HEK293 (cell line): ENCODE data around the gene STIP1.

ENCODE experiments used
- CTCF ChIA-PET: fragments of 350-600 bp; formaldehyde crosslinking; extraction: SDS; loops from one replicate; lab custom pipeline; 2021; ENCODE audit warnings: antibody characterized with exemption; lab: Yijun Ruan, JAX
- POLR2A ChIA-PET: fragments of 300-600 bp; formaldehyde crosslinking; extraction: SDS; loops from one replicate; lab custom pipeline; 2020; ENCODE audit warnings: antibody characterized with exemption, inconsistent platforms; lab: Yijun Ruan, JAX
- H3K27ac ChIP-seq: fragments of 200-500 bp; sonication (Bioruptor generic); 2 replicates; pipeline ENCODE4 v1.5.1; 2014; ENCODE audit warnings: low read depth, low read length, control low read depth, inconsistent platforms; ENCODE audit errors: extremely low read depth
- H3K36me3 ChIP-seq, 2 experiments: fragments of 200-500 bp in 1 of 2; sonication (Bioruptor generic) in 1 of 2; 1 replicate in 1 of 2; 2 replicates in 1 of 2; pipeline ENCODE4 v1.5.1; 2014 to 2017; ENCODE audit warnings: inconsistent platforms in 2 of 2, low read length in 2 of 2; ENCODE audit not compliant: control insufficient read depth in 2 of 2, insufficient read depth in 1 of 2
- H3K4me1 ChIP-seq: fragments of 200-500 bp; sonication (Bioruptor generic); 2 replicates; pipeline ENCODE4 v1.5.1; 2014; ENCODE audit warnings: mild to moderate bottlenecking, low read length, inconsistent platforms; ENCODE audit not compliant: control insufficient read depth, insufficient read depth
- H3K4me3 ChIP-seq: 2 replicates; pipeline ENCODE4 v1.5.1; 2011; ENCODE audit warnings: low read depth, mild to moderate bottlenecking, control low read depth, low read length, moderate library complexity
- H3K9me3 ChIP-seq: fragments of 200-500 bp; sonication (Bioruptor generic); 2 replicates; pipeline ENCODE4 v1.5.1; 2014; ENCODE audit warnings: low read depth, low read length, inconsistent platforms; ENCODE audit not compliant: control insufficient read depth, insufficient read depth
- HIC1 ChIP-seq: fragments of 450-650 bp; formaldehyde crosslinking; IDR thresholded peaks from 2 replicates; pipeline ENCODE4 v1.5.1; 2016; ENCODE audit warnings: missing biosample characterization, missing genetic modification characterization
- IKZF3 ChIP-seq: fragments of 450-650 bp; IDR thresholded peaks from 2 replicates; pipeline ENCODE4 v1.5.0; 2018; ENCODE audit warnings: missing biosample characterization, mild to moderate bottlenecking, missing genetic modification characterization, moderate library complexity
- PATZ1 ChIP-seq: fragments of 450-650 bp; formaldehyde crosslinking; IDR thresholded peaks from 2 replicates; pipeline ENCODE4 v1.5.1; 2016; ENCODE audit warnings: missing biosample characterization, missing genetic modification characterization
- ZBTB48 ChIP-seq: fragments of 450-650 bp; formaldehyde crosslinking; IDR thresholded peaks from 2 replicates; pipeline ENCODE4 v1.5.1; 2016; ENCODE audit warnings: missing biosample characterization, missing genetic modification characterization
- ZBTB7A ChIP-seq: fragments of 450-650 bp; formaldehyde crosslinking; IDR thresholded peaks from 2 replicates; pipeline ENCODE4 v1.5.1; 2016; ENCODE audit warnings: low read depth, missing biosample characterization, missing genetic modification characterization
- ZFHX2 ChIP-seq: fragments of 450-650 bp; formaldehyde crosslinking; conservative IDR thresholded peaks from 2 replicates; pipeline ENCODE4 v1.5.1; 2016; ENCODE audit warnings: missing biosample characterization, missing genetic modification characterization
- ZNF121 ChIP-seq: fragments of 450-650 bp; formaldehyde crosslinking; IDR thresholded peaks from 2 replicates; pipeline ENCODE4 v1.5.1; 2016; ENCODE audit warnings: missing biosample characterization, missing genetic modification characterization
- ZNF148 ChIP-seq: fragments of 450-650 bp; formaldehyde crosslinking; IDR thresholded peaks from 2 replicates; pipeline ENCODE4 v1.5.0; 2017; ENCODE audit warnings: missing biosample characterization, missing genetic modification characterization, borderline replicate concordance
- ZNF18 ChIP-seq: fragments of 450-650 bp; formaldehyde crosslinking; IDR thresholded peaks from 2 replicates; pipeline ENCODE4 v1.5.1; 2016; ENCODE audit warnings: missing biosample characterization, missing genetic modification characterization
- ZNF184 ChIP-seq: fragments of 450-650 bp; IDR thresholded peaks from 2 replicates; pipeline ENCODE4 v1.5.1; 2018; ENCODE audit warnings: missing biosample characterization, mild to moderate bottlenecking, missing genetic modification characterization
- ZNF37A ChIP-seq: fragments of 450-650 bp; IDR thresholded peaks from 2 replicates; pipeline ENCODE4 v1.5.1; 2018; ENCODE audit warnings: missing biosample characterization, missing genetic modification characterization
- ZNF701 ChIP-seq: fragments of 450-650 bp; formaldehyde crosslinking; IDR thresholded peaks from 2 replicates; pipeline ENCODE4 v1.5.1; 2016; ENCODE audit warnings: missing biosample characterization, missing genetic modification characterization
- ZSCAN5A ChIP-seq: fragments of 450-650 bp; formaldehyde crosslinking; IDR thresholded peaks from 2 replicates; pipeline ENCODE4 v1.5.1; 2016; ENCODE audit warnings: missing biosample characterization, missing genetic modification characterization
- ZXDB ChIP-seq: fragments of 450-650 bp; formaldehyde crosslinking; IDR thresholded peaks from 2 replicates; pipeline ENCODE4 v1.5.1; 2016; ENCODE audit warnings: missing biosample characterization, missing genetic modification characterization

The STIP1 gene

GRCh38 chr11:64163951-64164350 lies 22.0 kb upstream of the STIP1 start:
- peaks cover 0 to 2% of the 10 kb centered on the region in 2 experiments; a peak in 1 of 3 replicates for H3K36me3 ChIP-seq
- no peak for TF ChIP-seq ZBTB48 (tag by site-specific recombination)
- TF ChIP-seq PATZ1 (tag by site-specific recombination), result no peak
- TF ChIP-seq ZNF18, result no peak
- TF ChIP-seq ZSCAN5A (tag by site-specific recombination), result no peak
- TF ChIP-seq ZFHX2 (tag by site-specific recombination), result no peak
- TF ChIP-seq ZNF184 (tag by site-specific recombination), result no peak
- no peak for TF ChIP-seq ZXDB
- TF ChIP-seq ZNF121 (tag by site-specific recombination), result no peak
- TF ChIP-seq HIC1 (tag by site-specific recombination), result no peak
- TF ChIP-seq ZNF37A, result no peak
- no peak for TF ChIP-seq IKZF3 (tag by site-specific recombination)
- no peak for TF ChIP-seq ZBTB7A (tag by site-specific recombination)
- no peak for TF ChIP-seq ZNF701
- TF ChIP-seq ZNF148 (tag by site-specific recombination), result no peak
- POLR2A ChIA-PET, result interaction anchor here (0.6 to 1.1 kb wide), 3 partner anchors 18 to 225 kb away, joined by 3 to 5 read pairs (median 5); partner anchors contain the start of gene NAA40
- no peak overlapping the region for H3K27ac ChIP-seq
- CTCF ChIA-PET, result interaction anchor here (0.5 to 1.5 kb wide), 6 partner anchors 11 to 1235 kb away, joined by 3 to 8 read pairs (median 4); no protein-coding TSS in a partner anchor
- H3K9me3 ChIP-seq, result no peaks in the 10 kb centered on the region
- H3K4me3 ChIP-seq, result no peak overlapping the region
- H3K4me1 ChIP-seq, result 0 out of 2 replicates have a peak, but pooled peaks cover 2% of the 10 kb centered on the region
